Endothelial cell (in vitro differentiated cells): ENCODE results near the gene CDYL. TPM values are rescaled to one million over a fixed set of nuclear protein-coding genes. Genes with fewer than 3 reads are reported as not detected.

ENCODE experiments used
- DNase-seq: peaks from one replicate; pipeline ENCODE4 v3.0.0; 2021; ENCODE audit warnings: low spot score
- H3K27ac Mint-ChIP-seq: one replicate; pipeline ENCODE4 v1.8.0; 2021; ENCODE audit warnings: mixed read lengths, inconsistent platforms; ENCODE audit not compliant: unreplicated experiment
- H3K27me3 Mint-ChIP-seq: one replicate; pipeline ENCODE4 v1.8.0; 2021; ENCODE audit warnings: mild to moderate bottlenecking, moderate library complexity, mixed read lengths, inconsistent platforms; ENCODE audit not compliant: unreplicated experiment
- H3K36me3 Mint-ChIP-seq: one replicate; pipeline ENCODE4 v1.8.0; 2021; ENCODE audit warnings: mild to moderate bottlenecking, low read depth, mixed read lengths, inconsistent platforms; ENCODE audit not compliant: unreplicated experiment
- H3K4me1 Mint-ChIP-seq: one replicate; pipeline ENCODE4 v1.8.0; 2021; ENCODE audit warnings: mild to moderate bottlenecking, mixed read lengths, inconsistent platforms; ENCODE audit not compliant: unreplicated experiment
- H3K4me3 Mint-ChIP-seq: one replicate; pipeline ENCODE4 v1.8.0; 2021; ENCODE audit warnings: mild to moderate bottlenecking, mixed read lengths, inconsistent platforms; ENCODE audit not compliant: unreplicated experiment
- H3K9me3 Mint-ChIP-seq: one replicate; pipeline ENCODE4 v1.8.0; 2021; ENCODE audit warnings: mixed read lengths, inconsistent platforms; ENCODE audit not compliant: unreplicated experiment
- CTCF ChIP-seq: fragments of 200-600 bp; sonication (generic); IDR thresholded peaks from one replicate; pipeline ENCODE4 v1.5.0; 2021; ENCODE audit warnings: antibody characterized with exemption; ENCODE audit not compliant: unreplicated experiment
- total RNA-seq: library from RNA; stranded (reverse); fragmentation: NEBNext Ultra II Directional; extraction: Animal tissue kit (Norgen Biotek cat#: 25700); gene quantifications from one replicate; pipeline ENCODE4 v1.2.1, GENCODE V29; 2021; ENCODE audit not compliant: unreplicated experiment

CDYL gene
- total RNA-seq, 1 donor from 2014 or later = 66.7 TPM

GRCh38 chr6:4809999-4810918 is 34.1 kb downstream of the CDYL start:
- no peaks in the 10 kb centered on the region for H3K9me3 Mint-ChIP-seq
- H3K4me3 Mint-ChIP-seq = no peak overlapping the region
- no peak overlapping the region for H3K27ac Mint-ChIP-seq
- no peak for TF ChIP-seq CTCF
- H3K36me3 Mint-ChIP-seq = no peaks in the 10 kb centered on the region
- no peak for DNase-seq
- H3K27me3 Mint-ChIP-seq = peaks cover 2% of the 10 kb centered on the region
- peaks cover 15% of the 10 kb centered on the region for H3K4me1 Mint-ChIP-seq

- H3K4me3 Mint-ChIP-seq = no peak overlapping the region
- no peak for DNase-seq
- H3K36me3 Mint-ChIP-seq = no peaks in the 10 kb centered on the region
- H3K27me3 Mint-ChIP-seq = no peaks in the 10 kb centered on the region
- no peak for TF ChIP-seq CTCF
- H3K4me1 Mint-ChIP-seq = peaks cover under 1% of the 10 kb centered on the region
- H3K27ac Mint-ChIP-seq = no peak overlapping the region
- H3K9me3 Mint-ChIP-seq = no peaks in the 10 kb centered on the region
These were observed 35.9 kb downstream of the CDYL start for GRCh38 chr6:4812068-4812467.

GRCh38 chr6:4813055-4813454 is 36.9 kb downstream of the CDYL start:
- Mint-ChIP-seq H3K9me3 (no peaks in the 10 kb centered on the region), H3K4me1 (no peaks in the 10 kb centered on the region), H3K36me3 (no peaks in the 10 kb centered on the region), H3K27me3 (no peaks in the 10 kb centered on the region), H3K4me3 (no peak overlapping the region), H3K27ac (no peak overlapping the region)
- TF ChIP-seq CTCF = no peak
- no peak for DNase-seq

GRCh38 chr6:4814212-4814611 is 38.0 kb downstream of the CDYL start:
- Mint-ChIP-seq H3K4me1 (no peaks in the 10 kb centered on the region), H3K36me3 (no peaks in the 10 kb centered on the region), H3K27ac (no peak overlapping the region), H3K4me3 (no peak overlapping the region), H3K9me3 (no peaks in the 10 kb centered on the region), H3K27me3 (no peaks in the 10 kb centered on the region)
- no peak for DNase-seq
- no peak for TF ChIP-seq CTCF

DNA sequence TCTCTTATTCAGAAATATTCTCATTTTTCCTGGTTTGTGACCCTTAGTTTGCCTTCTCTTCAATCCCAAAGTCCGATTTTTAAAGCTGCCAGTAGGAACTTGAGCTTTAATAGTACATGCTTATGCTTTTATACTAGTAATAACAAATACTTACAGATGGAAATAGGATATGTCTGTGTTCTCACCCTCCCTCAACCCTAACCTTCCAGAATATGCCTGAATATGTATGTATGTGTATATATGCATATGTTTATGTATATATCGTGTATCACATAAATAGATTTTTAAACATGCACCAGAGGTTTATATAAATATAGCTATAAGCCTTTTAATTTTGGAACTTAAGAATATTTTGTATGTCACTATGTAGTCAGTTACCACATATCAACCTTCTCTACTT is 38.8 kb downstream of the CDYL start:
- H3K4me1 Mint-ChIP-seq = peaks cover 5% of the 10 kb centered on the region
- H3K9me3 Mint-ChIP-seq = no peaks in the 10 kb centered on the region
- peaks cover 1% of the 10 kb centered on the region for H3K27me3 Mint-ChIP-seq
- H3K27ac Mint-ChIP-seq = no peak overlapping the region
- H3K4me3 Mint-ChIP-seq = no peak overlapping the region
- no peak for TF ChIP-seq CTCF
- no peaks in the 10 kb centered on the region for H3K36me3 Mint-ChIP-seq
- DNase-seq = no peak
